CD14-positive monocyte (primary cell): ENCODE results near the gene CGNL1. TPM values are rescaled to one million over a fixed set of nuclear protein-coding genes. Genes with fewer than 3 reads are reported as not detected.

Source experiments
- DNase-seq, 3 donors: peaks; one replicate each; pipeline ENCODE4 v3.0.0-alpha.2; 2011 to 2022
- H2AFZ ChIP-seq: 2 replicates; pipeline ENCODE4 v1.6.0; 2012; ENCODE audit warnings: mild to moderate bottlenecking, low read depth, low read length, inconsistent platforms; ENCODE audit not compliant: insufficient read depth, poor library complexity, severe bottlenecking
- H3K27ac ChIP-seq, 2 donors: 1 replicate in 1 of 2; 2 replicates in 1 of 2; pipeline ENCODE4 v1.5.1; 2012 to 2013; ENCODE audit warnings: low read length in 2 of 2, control low read depth in 1 of 2, inconsistent platforms in 1 of 2, low read depth in 1 of 2, mild to moderate bottlenecking in 1 of 2
- H3K27me3 ChIP-seq, 2 donors: one replicate each; pipeline versions ENCODE4 v1.6.0 to v1.6.1; 2011 to 2013; ENCODE audit warnings: low read length in 2 of 2; ENCODE audit not compliant: control insufficient read depth in 2 of 2, insufficient read depth in 2 of 2
- H3K36me3 ChIP-seq, 2 donors: replicated peaks in 1 of 2; 1 replicate in 1 of 2; 2 replicates in 1 of 2; pipeline versions ENCODE4 v1.5.1 to v1.6.1; 2012 to 2013; ENCODE audit warnings: low read length in 2 of 2, control low read depth in 1 of 2, inconsistent platforms in 1 of 2, mild to moderate bottlenecking in 1 of 2; ENCODE audit not compliant: insufficient read depth in 2 of 2, control insufficient read depth in 1 of 2
- H3K4me1 ChIP-seq, 2 donors: 1 replicate in 1 of 2; 2 replicates in 1 of 2; pipeline versions ENCODE4 v1.5.1 to v1.6.1; 2012 to 2013; ENCODE audit warnings: low read length in 2 of 2, control low read depth in 1 of 2, inconsistent platforms in 1 of 2, mild to moderate bottlenecking in 1 of 2, moderate library complexity in 1 of 2; ENCODE audit not compliant: insufficient read depth in 2 of 2, control insufficient read depth in 1 of 2
- H3K4me2 ChIP-seq: replicated peaks from 2 replicates; pipeline ENCODE3; 2012; ENCODE audit warnings: low read length, moderate library complexity, mild to moderate bottlenecking; ENCODE audit not compliant: poor library complexity, severe bottlenecking; ENCODE audit errors: extremely low read depth
- H3K4me3 ChIP-seq, 3 experiments: fragments of 200-600 bp in 1 of 3; sonication (generic) in 1 of 3; replicated peaks in 1 of 3; 1 replicate in 2 of 3; 2 replicates in 1 of 3; pipeline ENCODE4 v1.5.1; 2011 to 2013; ENCODE audit warnings: low read length in 3 of 3, mild to moderate bottlenecking in 3 of 3, control low read depth in 2 of 3, low read depth in 2 of 3, inconsistent platforms in 1 of 3, moderate library complexity in 1 of 3
- H3K79me2 ChIP-seq: 2 replicates; pipeline ENCODE4 v1.6.0; 2012; ENCODE audit warnings: mild to moderate bottlenecking, control low read depth, inconsistent platforms, low read length, moderate library complexity; ENCODE audit not compliant: insufficient read depth
- H3K9ac ChIP-seq: 2 replicates; pipeline ENCODE4 v1.6.0; 2017; ENCODE audit warnings: low read length, mild to moderate bottlenecking; ENCODE audit not compliant: insufficient read depth, poor library complexity, severe bottlenecking
- H3K9me3 ChIP-seq, 2 donors: replicated peaks in 1 of 2; 1 replicate in 1 of 2; 2 replicates in 1 of 2; pipeline versions ENCODE4 v1.5.1 to v1.6.1; 2012 to 2013; ENCODE audit warnings: low read length in 2 of 2, control low read depth in 1 of 2; ENCODE audit not compliant: control insufficient read depth in 1 of 2, insufficient read depth in 1 of 2
- H4K20me1 ChIP-seq: 2 replicates; pipeline ENCODE4 v1.6.0; 2012; ENCODE audit warnings: mild to moderate bottlenecking, low read length, control low read depth, moderate library complexity; ENCODE audit not compliant: insufficient read depth
- H3K27ac Mint-ChIP-seq, 7 donors: one replicate each; pipeline ENCODE4 v1.8.0; 2020; ENCODE audit warnings: mild to moderate bottlenecking in 7 of 7, mixed read lengths in 7 of 7, moderate library complexity in 6 of 7, inconsistent platforms in 2 of 7
- H3K27me3 Mint-ChIP-seq, 3 donors: one replicate each; pipeline ENCODE4 v1.8.0; 2021 to 2022; ENCODE audit warnings: low read depth in 3 of 3, mild to moderate bottlenecking in 3 of 3, mixed read lengths in 3 of 3, moderate library complexity in 3 of 3, inconsistent platforms in 1 of 3
- H3K36me3 Mint-ChIP-seq, 2 donors: one replicate each; pipeline ENCODE4 v1.8.0; 2020; ENCODE audit warnings: mixed read lengths in 2 of 2, inconsistent platforms in 1 of 2, mild to moderate bottlenecking in 1 of 2
- H3K4me1 Mint-ChIP-seq: one replicate; pipeline ENCODE4 v1.8.0; 2020; ENCODE audit warnings: mild to moderate bottlenecking, mixed read lengths
- H3K4me3 Mint-ChIP-seq, 2 donors: one replicate each; pipeline ENCODE4 v1.8.0; 2020; ENCODE audit warnings: mild to moderate bottlenecking in 2 of 2, mixed read lengths in 2 of 2, moderate library complexity in 1 of 2
- H3K9me3 Mint-ChIP-seq, 7 donors: one replicate each; pipeline ENCODE4 v1.8.0; 2020 to 2022; ENCODE audit warnings: mixed read lengths in 7 of 7, mild to moderate bottlenecking in 6 of 7, moderate library complexity in 6 of 7, inconsistent platforms in 2 of 7
- WGBS: methylation state at CpG from one replicate; pipeline ENCODE4 v1.1.5; 2013; ENCODE audit warnings: missing lambda C conversion rate; ENCODE audit not compliant: insufficient coverage; 5-methylcytosine and 5-hydroxymethylcytosine counted together
- intact Hi-C, 2 donors: fragments of 100-400 bp; cut with micrococcal nuclease; formaldehyde crosslinking; loops; one replicate each; pipeline versions ENCODE4 v1.15.0 to v1.15.1; 2023
- polyA plus RNA-seq, 3 donors: library from polyadenylated mRNA; depleted of rRNA in 1 of 3; unstranded in 2 of 3; stranded (reverse) in 1 of 3; fragments of 300-500 nt in 2 of 3; fragments of >200 nt in 1 of 3; fragmentation: Illumina TruSeq in 2 of 3; gene quantifications; 1 replicate in 2 of 3; 2 replicates in 1 of 3; pipeline ENCODE4 v1.2.3, GENCODE V29; 2012 to 2021
- TF ChIP-seq, protein P1 (sequence below): fragments of 200-600 bp; IDR thresholded peaks from one replicate; pipeline ENCODE4 v1.8.0; 2022; ENCODE audit warnings: antibody characterized with exemption, mild to moderate bottlenecking

The CGNL1 gene
- polyA plus RNA-seq, 3 donors, result not detected

DNA sequence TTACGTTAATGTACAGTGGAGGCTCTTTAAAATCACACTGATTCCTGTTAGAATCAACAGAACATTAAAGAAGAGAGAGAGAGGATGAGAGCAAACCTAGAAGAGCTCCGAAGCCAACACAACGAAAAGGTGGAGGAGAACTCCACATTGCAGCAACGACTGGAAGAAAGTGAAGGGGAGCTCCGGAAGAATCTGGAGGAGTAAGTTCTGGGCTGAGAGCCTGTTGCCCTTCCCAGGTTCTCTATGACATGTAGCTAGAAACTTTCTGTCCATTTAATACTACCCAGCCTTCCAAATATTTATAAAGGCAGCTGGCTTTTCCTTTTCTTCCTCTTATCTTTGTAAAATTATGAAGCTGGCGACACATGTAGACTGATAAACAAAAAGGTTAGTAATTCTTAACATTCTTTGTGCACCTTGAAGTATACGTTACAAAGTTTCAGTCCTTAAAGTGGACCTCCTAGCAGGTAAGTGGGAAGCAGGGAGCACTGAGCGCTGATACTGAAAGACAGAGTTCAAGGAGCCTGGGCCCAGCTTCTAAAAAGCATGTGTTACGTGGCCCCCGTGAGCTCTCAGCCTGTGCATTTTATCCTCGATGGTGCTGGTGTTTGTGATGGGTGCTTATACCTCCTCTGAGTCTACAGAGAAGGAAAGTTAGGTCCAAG, 75.9 kb downstream of the CGNL1 start:
- Histone ChIP-seq H2AFZ (no peak overlapping the region), H3K4me1 (no peaks in the 10 kb centered on the region), H4K20me1 (no peaks in the 10 kb centered on the region), H3K27me3 (no peaks in the 10 kb centered on the region), H3K36me3 (no peaks in the 10 kb centered on the region), H3K4me2 (no peak overlapping the region), H3K9ac (no peak overlapping the region), H3K4me3 (no peak overlapping the region), H3K27ac (no peak overlapping the region), H3K79me2 (no peaks in the 10 kb centered on the region), H3K9me3 (no peaks in the 10 kb centered on the region)
- TF ChIP-seq, protein P1, sequence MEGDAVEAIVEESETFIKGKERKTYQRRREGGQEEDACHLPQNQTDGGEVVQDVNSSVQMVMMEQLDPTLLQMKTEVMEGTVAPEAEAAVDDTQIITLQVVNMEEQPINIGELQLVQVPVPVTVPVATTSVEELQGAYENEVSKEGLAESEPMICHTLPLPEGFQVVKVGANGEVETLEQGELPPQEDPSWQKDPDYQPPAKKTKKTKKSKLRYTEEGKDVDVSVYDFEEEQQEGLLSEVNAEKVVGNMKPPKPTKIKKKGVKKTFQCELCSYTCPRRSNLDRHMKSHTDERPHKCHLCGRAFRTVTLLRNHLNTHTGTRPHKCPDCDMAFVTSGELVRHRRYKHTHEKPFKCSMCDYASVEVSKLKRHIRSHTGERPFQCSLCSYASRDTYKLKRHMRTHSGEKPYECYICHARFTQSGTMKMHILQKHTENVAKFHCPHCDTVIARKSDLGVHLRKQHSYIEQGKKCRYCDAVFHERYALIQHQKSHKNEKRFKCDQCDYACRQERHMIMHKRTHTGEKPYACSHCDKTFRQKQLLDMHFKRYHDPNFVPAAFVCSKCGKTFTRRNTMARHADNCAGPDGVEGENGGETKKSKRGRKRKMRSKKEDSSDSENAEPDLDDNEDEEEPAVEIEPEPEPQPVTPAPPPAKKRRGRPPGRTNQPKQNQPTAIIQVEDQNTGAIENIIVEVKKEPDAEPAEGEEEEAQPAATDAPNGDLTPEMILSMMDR, result no peak
- no peaks in the 10 kb centered on the region for H3K4me1 Mint-ChIP-seq
- intact Hi-C loops, result no loop called here
- H3K27ac Mint-ChIP-seq, result no peak overlapping the region
- no peaks in the 10 kb centered on the region for H3K36me3 Mint-ChIP-seq
- 93% methylated on average over 5 of the region's 11 CpGs for WGBS
- no peak for DNase-seq
- H3K9me3 Mint-ChIP-seq, result no peaks in the 10 kb centered on the region
- no peak overlapping the region for H3K4me3 Mint-ChIP-seq
- H3K27me3 Mint-ChIP-seq, result peaks cover 1 to 2% (median 2%) of the 10 kb centered on the region in 3 donors

DNA sequence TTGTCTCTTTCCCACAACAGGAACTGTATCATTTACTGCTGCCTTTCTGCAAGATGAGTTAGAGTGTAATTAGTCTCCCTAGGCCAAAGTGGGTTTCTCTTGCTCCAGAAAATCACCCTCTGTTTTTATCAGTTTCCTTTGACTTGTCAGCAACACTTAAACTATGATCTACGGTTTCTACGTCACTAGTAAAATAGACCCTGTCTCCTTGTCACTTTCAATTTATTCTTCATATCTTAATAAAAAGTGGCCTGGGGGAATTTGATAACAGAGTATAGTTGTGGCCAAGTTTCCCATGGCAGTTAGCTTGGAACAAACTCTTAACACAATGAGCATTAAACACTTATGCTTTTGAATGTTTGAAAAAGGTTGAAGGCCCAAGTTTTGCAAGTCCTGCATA, 79.6 kb downstream of the CGNL1 start:
- no peaks in the 10 kb centered on the region for H3K4me1 ChIP-seq
- TF ChIP-seq, protein P1, result no peak
- H4K20me1 ChIP-seq, result no peaks in the 10 kb centered on the region
- no peaks in the 10 kb centered on the region for H3K27me3 ChIP-seq
- no peak overlapping the region for H3K4me2 ChIP-seq
- no peaks in the 10 kb centered on the region for H3K79me2 ChIP-seq
- H2AFZ ChIP-seq, result no peak overlapping the region
- H3K4me3 ChIP-seq, result no peak overlapping the region
- no peak for DNase-seq
- H3K4me1 Mint-ChIP-seq, result no peaks in the 10 kb centered on the region
- intact Hi-C loops, result no loop called here
- H3K27ac ChIP-seq, result no peak overlapping the region
- H3K36me3 Mint-ChIP-seq, result no peaks in the 10 kb centered on the region
- H3K9me3 Mint-ChIP-seq, result no peaks in the 10 kb centered on the region
- H3K9ac ChIP-seq, result no peak overlapping the region
- H3K36me3 ChIP-seq, result no peaks in the 10 kb centered on the region
- no peaks in the 10 kb centered on the region for H3K9me3 ChIP-seq
- no peak overlapping the region for H3K4me3 Mint-ChIP-seq
- no CpG with 5 or more reads among the region's 2 CpGs for WGBS
- H3K27ac Mint-ChIP-seq, result no peak overlapping the region
- H3K27me3 Mint-ChIP-seq, result peaks cover 1 to 2% (median 2%) of the 10 kb centered on the region in 3 donors
